Right kidney (tissue), 1 donor: Measurements from ENCODE around the gene EVX1.

Source experiments
- DNase-seq: peaks from one replicate; pipeline ENCODE4 v3.0.0-alpha.2; 2016

EVX1 gene

GRCh38 chr7:27249724-27250556 lies 7.3 kb downstream of the EVX1 start:
- DNase-seq = peak; percentile 28

- peak; percentile 43 for DNase-seq
Observed at GRCh38 chr7:27250557-27251070, 8.0 kb downstream of the EVX1 start.

- DNase-seq = no peak
Observed at GRCh38 chr7:27251136-27251651, 8.6 kb downstream of the EVX1 start.

- peak; percentile 92 for DNase-seq
Observed at GRCh38 chr7:27251652-27252590, 9.3 kb downstream of the EVX1 start.

GRCh38 chr7:27254625-27255024 lies 12.0 kb downstream of the EVX1 start:
- no peak for DNase-seq

- DNase-seq = no peak
Observed at GRCh38 chr7:27260211-27260610, 17.6 kb downstream of the EVX1 start.

GRCh38 chr7:27262121-27262520 lies 19.5 kb downstream of the EVX1 start:
- DNase-seq = no peak

GRCh38 chr7:27263781-27264180 lies 21.2 kb downstream of the EVX1 start:
- no peak for DNase-seq

GRCh38 chr7:27269455-27269854 lies 26.9 kb downstream of the EVX1 start:
- no peak for DNase-seq

- DNase-seq = no peak
Observed at GRCh38 chr7:27271384-27271783, 28.8 kb downstream of the EVX1 start.

- no peak for DNase-seq
Observed at GRCh38 chr7:27277628-27278027, 35.0 kb downstream of the EVX1 start.

- no peak for DNase-seq
Observed at GRCh38 chr7:27283558-27283957, 41.0 kb downstream of the EVX1 start.

GRCh38 chr7:27295236-27295635 lies 52.6 kb downstream of the EVX1 start:
- DNase-seq = no peak

- DNase-seq = no peak
Observed at GRCh38 chr7:27297356-27297755, 54.8 kb downstream of the EVX1 start.
